NCI-H774 (cell line): ENCODE measurements around the gene OR13J1.
"Not testable (repeated sequence)": the region's sequence is repeated elsewhere in the genome, so short reads cannot be mapped to it uniquely, and the experiment has no call there.

ENCODE experiments used
- DNase-seq: peaks from one replicate; lab custom pipeline; 2025; lab: John Stamatoyannopoulos, UW

Gene OR13J1

GRCh38 chr9:35905051-35905781, 35.0 kb upstream of the OR13J1 start:
- DNase-seq: no peak

- no peak for DNase-seq
Measured at GRCh38 chr9:35904338-35904737, 34.1 kb upstream of the OR13J1 start.

- peak; percentile 71 for DNase-seq
Measured at GRCh38 chr9:35903049-35903448, 32.8 kb upstream of the OR13J1 start.

- no peak for DNase-seq
Measured at GRCh38 chr9:35899021-35899420, 28.8 kb upstream of the OR13J1 start.

GRCh38 chr9:35898337-35898736, 28.1 kb upstream of the OR13J1 start:
- no peak for DNase-seq

GRCh38 chr9:35897376-35898099, 27.3 kb upstream of the OR13J1 start:
- DNase-seq: not testable (repeated sequence)

- DNase-seq: no peak
Measured at GRCh38 chr9:35896570-35896969, 26.4 kb upstream of the OR13J1 start.

GRCh38 chr9:35892051-35892450, 21.9 kb upstream of the OR13J1 start:
- no peak for DNase-seq

GRCh38 chr9:35891646-35892045, 21.4 kb upstream of the OR13J1 start:
- no peak for DNase-seq

GRCh38 chr9:35884908-35885307, 14.7 kb upstream of the OR13J1 start:
- DNase-seq: not testable (repeated sequence)

- no peak for DNase-seq
Measured at GRCh38 chr9:35882996-35883395, 12.8 kb upstream of the OR13J1 start.

GRCh38 chr9:35882263-35882848, 12.2 kb upstream of the OR13J1 start:
- peak; percentile 36 for DNase-seq

- DNase-seq: no peak
Measured at GRCh38 chr9:35872505-35872904, 2.3 kb upstream of the OR13J1 start.

GRCh38 chr9:35871545-35871944, 1.3 kb upstream of the OR13J1 start:
- DNase-seq: no peak

GRCh38 chr9:35869621-35870216, 482 bp downstream of the OR13J1 start:
- no peak for DNase-seq

GRCh38 chr9:35868933-35869332, 1.3 kb downstream of the OR13J1 start:
- no peak for DNase-seq

- DNase-seq: no peak
Measured at GRCh38 chr9:35867538-35867937, 2.7 kb downstream of the OR13J1 start.

GRCh38 chr9:35864695-35865255, 5.4 kb downstream of the OR13J1 start:
- DNase-seq: no peak

GRCh38 chr9:35863583-35863982, 6.6 kb downstream of the OR13J1 start:
- no peak for DNase-seq

- no peak for DNase-seq
Measured at GRCh38 chr9:35862328-35862727, 7.9 kb downstream of the OR13J1 start.

- DNase-seq: no peak
Measured at GRCh38 chr9:35861161-35861897, 8.9 kb downstream of the OR13J1 start.

GRCh38 chr9:35859990-35860339, 10.2 kb downstream of the OR13J1 start:
- DNase-seq: no peak
